AG04450 (cell line): ENCODE results near the gene ARMC7. TPM values are rescaled to one million over a fixed set of nuclear protein-coding genes. Genes with fewer than 3 reads are reported as not detected.
"Not testable (repeated sequence)": the region's sequence is repeated elsewhere in the genome, so short reads cannot be mapped to it uniquely, and the experiment has no call there.

Experiments
- CTCF ChIA-PET: fragments of 300-600, 350-600 bp; formaldehyde crosslinking; extraction: SDS; loops from one replicate; lab custom pipeline; 2022; ENCODE audit warnings: antibody characterized with exemption, inconsistent platforms; lab: Charles Lee
- POLR2A ChIA-PET: fragments of 350-600 bp; formaldehyde crosslinking; extraction: SDS; loops from one replicate; lab custom pipeline; 2021; ENCODE audit warnings: antibody characterized with exemption, inconsistent platforms; lab: Yijun Ruan, JAX
- DNase-seq: peaks from one replicate; pipeline ENCODE4 v3.0.0-alpha.2; 2011; ENCODE audit warnings: low read depth, low spot score
- H3K27ac ChIP-seq: one replicate; pipeline ENCODE4 v1.5.1; 2012; ENCODE audit warnings: low read depth, low read length, control low read depth
- H3K27me3 ChIP-seq: one replicate; pipeline ENCODE4 v1.6.0; 2012; ENCODE audit warnings: low read length; ENCODE audit not compliant: control insufficient read depth, insufficient read depth
- H3K4me3 ChIP-seq: 2 replicates; pipeline ENCODE4 v1.5.1; 2011; ENCODE audit warnings: mild to moderate bottlenecking, low read depth, low read length, control low read depth
- H3K9me3 ChIP-seq: 2 replicates; pipeline ENCODE4 v1.5.1; 2012; ENCODE audit warnings: low read length; ENCODE audit not compliant: control insufficient read depth, insufficient read depth
- polyA plus RNA-seq: library from polyadenylated mRNA; depleted of rRNA; stranded (reverse); fragments of >200 nt; gene quantifications from 2 replicates; pipeline ENCODE4 v1.2.3, GENCODE V29; 2011
- TF ChIP-seq, protein P1 (sequence below): IDR thresholded peaks from 2 replicates; pipeline ENCODE4 v1.5.1; 2011; ENCODE audit warnings: low read depth, low read length, control low read depth, inconsistent platforms

Gene ARMC7
- polyA plus RNA-seq, 1 experiment = 5.6 TPM

DNA sequence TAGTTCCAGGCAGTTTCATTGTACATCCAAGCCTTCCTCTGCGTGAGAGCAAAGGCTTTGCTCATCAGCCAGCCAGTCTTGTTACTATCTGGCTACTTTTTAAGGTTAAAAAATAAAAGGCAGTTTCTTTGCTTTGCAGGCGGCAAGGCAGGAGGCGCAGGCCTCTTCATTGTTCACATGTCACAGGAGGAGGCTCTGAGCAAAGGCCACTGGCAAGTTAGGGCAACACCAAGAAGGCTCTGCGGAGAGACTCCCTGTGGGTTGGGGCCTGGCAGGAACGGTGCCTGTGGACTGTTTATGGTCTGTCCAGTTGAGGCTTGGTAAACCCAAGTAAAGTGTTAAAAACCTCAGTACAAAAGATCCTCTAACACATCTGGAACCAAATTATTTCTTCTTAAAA lies 25.7 kb downstream of the ARMC7 start:
- DNase-seq = no peak
- H3K27ac ChIP-seq = no peak overlapping the region
- TF ChIP-seq, protein P1, sequence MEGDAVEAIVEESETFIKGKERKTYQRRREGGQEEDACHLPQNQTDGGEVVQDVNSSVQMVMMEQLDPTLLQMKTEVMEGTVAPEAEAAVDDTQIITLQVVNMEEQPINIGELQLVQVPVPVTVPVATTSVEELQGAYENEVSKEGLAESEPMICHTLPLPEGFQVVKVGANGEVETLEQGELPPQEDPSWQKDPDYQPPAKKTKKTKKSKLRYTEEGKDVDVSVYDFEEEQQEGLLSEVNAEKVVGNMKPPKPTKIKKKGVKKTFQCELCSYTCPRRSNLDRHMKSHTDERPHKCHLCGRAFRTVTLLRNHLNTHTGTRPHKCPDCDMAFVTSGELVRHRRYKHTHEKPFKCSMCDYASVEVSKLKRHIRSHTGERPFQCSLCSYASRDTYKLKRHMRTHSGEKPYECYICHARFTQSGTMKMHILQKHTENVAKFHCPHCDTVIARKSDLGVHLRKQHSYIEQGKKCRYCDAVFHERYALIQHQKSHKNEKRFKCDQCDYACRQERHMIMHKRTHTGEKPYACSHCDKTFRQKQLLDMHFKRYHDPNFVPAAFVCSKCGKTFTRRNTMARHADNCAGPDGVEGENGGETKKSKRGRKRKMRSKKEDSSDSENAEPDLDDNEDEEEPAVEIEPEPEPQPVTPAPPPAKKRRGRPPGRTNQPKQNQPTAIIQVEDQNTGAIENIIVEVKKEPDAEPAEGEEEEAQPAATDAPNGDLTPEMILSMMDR = no peak
- no peaks in the 10 kb centered on the region for H3K27me3 ChIP-seq
- CTCF ChIA-PET = interaction anchor here (0.6 kb wide), 1 partner anchor 39 kb away, joined by 4 read pairs; no protein-coding TSS in a partner anchor
- POLR2A ChIA-PET = no interaction called here
- H3K4me3 ChIP-seq = no peak overlapping the region
- H3K9me3 ChIP-seq = no peaks in the 10 kb centered on the region; the same call in 1 of the 2 replicates

DNA sequence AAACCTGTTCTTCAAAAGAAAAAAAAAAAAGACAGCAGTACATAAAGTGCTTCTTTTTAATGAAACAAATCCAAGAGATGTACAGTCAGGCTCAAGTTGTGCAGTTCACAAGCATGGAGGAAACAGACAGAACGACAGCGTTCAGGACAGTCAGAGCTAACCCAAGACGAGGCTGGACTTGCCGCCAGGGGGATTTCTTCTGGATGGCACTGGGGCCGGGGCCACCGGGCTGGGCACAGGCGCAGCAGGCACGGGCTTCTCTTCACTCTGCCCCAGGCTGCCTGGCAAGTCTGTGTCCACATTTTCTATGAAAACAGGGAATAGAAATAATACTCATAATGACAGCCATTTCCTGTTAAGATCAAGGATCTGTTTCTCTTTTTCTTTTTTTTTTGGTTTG lies 26.2 kb downstream of the ARMC7 start:
- POLR2A ChIA-PET = no interaction called here
- TF ChIP-seq, protein P1 = no peak
- no peak for DNase-seq
- CTCF ChIA-PET = interaction anchor here (0.6 to 3.5 kb wide), 2 partner anchors 22 to 40 kb away, joined by 4 to 17 read pairs; no protein-coding TSS in a partner anchor
- H3K27ac ChIP-seq = no peak overlapping the region
- H3K27me3 ChIP-seq = no peaks in the 10 kb centered on the region
- no peak overlapping the region for H3K4me3 ChIP-seq
- H3K9me3 ChIP-seq = no peaks in the 10 kb centered on the region; the same call in 1 of the 2 replicates

DNA sequence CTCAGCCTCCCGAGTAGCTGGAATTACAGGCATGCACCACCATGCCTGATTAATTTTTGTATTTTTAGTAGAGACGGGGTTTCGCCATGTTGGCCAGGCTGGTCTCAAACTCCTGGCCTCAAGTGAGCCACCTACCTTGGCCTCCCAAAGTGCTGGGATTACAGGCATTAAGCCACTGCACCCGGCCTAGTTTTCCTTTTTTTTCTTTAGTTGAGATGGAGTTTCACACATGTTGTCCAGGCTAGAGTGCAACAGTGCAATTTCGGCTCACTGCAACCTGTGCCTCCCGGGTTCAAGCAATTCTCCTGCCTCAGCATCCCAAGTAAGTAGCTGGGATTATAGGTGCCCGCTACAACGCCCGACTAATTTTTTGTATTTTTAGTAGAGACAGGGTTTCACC lies 28.0 kb downstream of the ARMC7 start:
- DNase-seq, POLR2A ChIA-PET, H3K9me3 ChIP-seq, H3K4me3 ChIP-seq, H3K27me3 ChIP-seq, H3K27ac ChIP-seq: not testable (repeated sequence)
- CTCF ChIA-PET = interaction anchor here (0.6 to 3.5 kb wide), 3 partner anchors 16 to 77 kb away, joined by 4 to 17 read pairs (median 4); no protein-coding TSS in a partner anchor

DNA sequence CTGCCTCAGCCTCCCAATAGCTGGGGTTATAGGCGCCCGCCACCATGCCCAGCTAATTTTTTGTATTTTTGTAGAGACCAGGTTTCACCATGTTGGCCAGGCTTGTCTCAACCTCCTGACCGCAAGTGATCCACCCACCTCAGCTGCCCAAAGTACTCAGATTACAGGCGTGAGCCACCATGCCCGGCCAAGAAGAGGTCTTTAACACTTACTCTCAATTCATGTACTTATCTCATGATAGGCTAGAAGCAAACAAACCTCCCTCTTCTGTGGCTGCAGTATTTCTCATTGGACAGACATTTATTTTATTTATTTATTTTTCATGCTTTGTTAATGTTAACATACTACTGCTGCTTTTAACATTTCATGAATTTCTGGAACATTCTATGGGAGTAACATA lies 28.8 kb downstream of the ARMC7 start:
- TF ChIP-seq, protein P1 = no peak
- no peak overlapping the region for H3K4me3 ChIP-seq
- no peak overlapping the region for H3K27ac ChIP-seq
- DNase-seq = no peak
- no peaks in the 10 kb centered on the region for H3K9me3 ChIP-seq
- ChIA-PET POLR2A (interaction anchor here (0.6 kb wide), 1 partner anchor 53 kb away, joined by 9 read pairs; no protein-coding TSS in a partner anchor), CTCF (interaction anchor here (1.8 to 3.5 kb wide), 2 partner anchors 8 to 24 kb away, joined by 4 to 17 read pairs; no protein-coding TSS in a partner anchor)
- no peaks in the 10 kb centered on the region for H3K27me3 ChIP-seq

DNA sequence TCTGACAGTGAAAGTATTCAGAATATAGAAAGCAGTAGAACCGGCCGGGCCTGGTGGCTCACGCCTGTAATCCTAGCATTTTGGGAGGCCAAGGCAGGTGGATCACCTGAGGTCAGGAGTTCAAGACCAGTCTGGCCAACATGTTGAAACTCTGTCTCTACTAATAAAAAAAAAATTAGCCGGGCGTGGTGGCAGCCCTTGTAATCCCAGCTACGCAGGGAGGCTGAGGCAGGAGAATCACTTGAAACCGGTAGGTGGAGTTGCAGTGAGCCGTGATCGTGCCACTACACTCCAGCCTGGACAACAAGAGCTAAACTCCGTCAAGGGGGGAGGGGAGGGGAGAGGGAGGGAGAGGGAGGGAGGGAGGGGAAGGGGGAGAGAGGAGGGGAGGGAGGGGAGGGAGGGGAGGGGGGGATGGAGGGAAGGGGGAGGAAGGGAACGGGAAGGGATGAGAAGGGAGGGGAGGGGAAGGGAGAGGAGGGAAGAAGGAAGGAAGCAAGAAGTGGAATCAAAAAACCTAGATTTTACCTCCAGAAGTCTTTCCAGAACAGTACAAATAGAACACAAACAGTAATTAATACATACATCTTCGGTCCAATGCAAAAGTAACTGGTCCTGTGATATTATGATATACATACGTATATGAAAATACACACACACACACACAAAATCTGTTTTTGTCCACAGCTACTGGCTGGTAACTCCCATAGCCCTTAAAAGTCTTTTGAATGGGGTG lies 32.6 kb downstream of the ARMC7 start:
- DNase-seq = no peak
- POLR2A ChIA-PET = no interaction called here
- no peaks in the 10 kb centered on the region for H3K9me3 ChIP-seq
- H3K27me3 ChIP-seq = no peaks in the 10 kb centered on the region
- TF ChIP-seq, protein P1 = no peak
- no peak overlapping the region for H3K4me3 ChIP-seq
- no peak overlapping the region for H3K27ac ChIP-seq
- CTCF ChIA-PET = interaction anchor here (1.3 kb wide), 1 partner anchor 29 kb away, joined by 5 read pairs; no protein-coding TSS in a partner anchor
